ENCODE measurements around the gene EDDM13. TPM values are rescaled to one million over a fixed set of nuclear protein-coding genes. Genes with fewer than 3 reads are reported as not detected.
"Not testable (repeated sequence)": the region's sequence is repeated elsewhere in the genome, so short reads cannot be mapped to it uniquely, and the experiment has no call there.

Gene EDDM13
- polyA plus RNA-seq, 2 of the 4 experiments (the other 2 are of a cell fraction) = not detected

- peaks cover 8% of the 10 kb centered on the region; the same call in 1 of the 3 replicates for H3K9me3 ChIP-seq
- H3K4me2 ChIP-seq = no peak overlapping the region
- ATAC-seq = no peak
- TF ChIP-seq RCOR1 (IDR thresholded peaks at IDR 0.05; ENCODE audit: low read depth, low read length) (no peak), EHMT2 (IDR thresholded peaks at IDR 0.05; ENCODE audit: low read depth) (no peak), KDM1A (IDR thresholded peaks at IDR 0.05; ENCODE audit: low read depth) (no peak), FOSL2 (IDR thresholded peaks at IDR 0.05) (no peak), FOSL2 (CRISPR knock-in tag; IDR thresholded peaks at IDR 0.05) (no peak), EP300 (IDR thresholded peaks at IDR 0.05) (no peak)
- H3K27ac ChIP-seq = no peak overlapping the region
- FAIRE-seq = no peak
- ChIA-PET POLR2A (no interaction called here), CTCF (no interaction called here)
- DNase-seq (ENCODE audit: low read depth in 1 of 2, low spot score in 1 of 2) = no peak
- no peak overlapping the region for H3K4me3 ChIP-seq
- H3K4me1 ChIP-seq = no peaks in the 10 kb centered on the region
- 34% methylated on average over 9 of the region's 9 CpGs for WGBS (ENCODE audit: missing lambda C conversion rate)
Observed at GRCh38 chr19:56223481-56223880, 49.1 kb upstream of the EDDM13 start.

GRCh38 chr19:56245121-56245740 is 27.3 kb upstream of the EDDM13 start:
- Histone ChIP-seq H3K4me2 (no peak overlapping the region), H3K4me3 (no peak overlapping the region), H3K27ac (no peak overlapping the region), H3K9me3 (peaks cover 38% of the 10 kb centered on the region; the same call in 2 of the 3 replicates), H3K4me1 (no peaks in the 10 kb centered on the region)
- ATAC-seq (no peak), FAIRE-seq (no peak), DNase-seq (ENCODE audit: low read depth in 1 of 2, low spot score in 1 of 2) (no peak)
- 67% methylated on average over 7 of the region's 7 CpGs for WGBS (ENCODE audit: missing lambda C conversion rate)
- TF ChIP-seq CHD4 (IDR thresholded peaks at IDR 0.05; ENCODE audit: borderline replicate concordance) = no peak
- no peak for TF ChIP-seq POLR2AphosphoS2 (conservative IDR thresholded peaks at IDR 0.05; ENCODE audit: low read length)
- no peak for TF ChIP-seq EP300 (IDR thresholded peaks at IDR 0.05)
- TF ChIP-seq MAFK (IDR thresholded peaks at IDR 0.05; ENCODE audit: partially characterized antibody) = no peak
- no peak for TF ChIP-seq E2F6 (IDR thresholded peaks at IDR 0.05; ENCODE audit: borderline replicate concordance, low read depth)
- no peak for TF ChIP-seq CBX2 (IDR thresholded peaks at IDR 0.05; ENCODE audit: borderline replicate concordance, low read depth)
- TF ChIP-seq NFE2L2 (conservative IDR thresholded peaks at IDR 0.05; ENCODE audit: low read length) = no peak
- no peak for TF ChIP-seq RARB (CRISPR knock-in tag; IDR thresholded peaks at IDR 0.05)
- TF ChIP-seq FOSB (CRISPR knock-in tag; IDR thresholded peaks at IDR 0.05) = no peak
- CTCF ChIA-PET = interaction anchor here (2.2 kb wide), 1 partner anchor 8 kb away, joined by 8 read pairs; no protein-coding TSS in a partner anchor
- POLR2A ChIA-PET = no interaction called here

- WGBS (ENCODE audit: missing lambda C conversion rate) = 41% methylated on average over 4 of the region's 4 CpGs
- H3K4me1 ChIP-seq; POLR2A ChIA-PET; FAIRE-seq; ATAC-seq; CTCF ChIA-PET; H3K27ac ChIP-seq; H3K4me3 ChIP-seq; H3K4me2 ChIP-seq; DNase-seq (ENCODE audit: low read depth in 1 of 2, low spot score in 1 of 2): not testable (repeated sequence)
- peaks cover 36% of the 10 kb centered on the region; the same call in 2 of the 3 replicates for H3K9me3 ChIP-seq
Observed at GRCh38 chr19:56245764-56246163, 26.8 kb upstream of the EDDM13 start.

- DNase-seq (ENCODE audit: low read depth in 1 of 2, low spot score in 1 of 2); H3K4me2 ChIP-seq; ATAC-seq; POLR2A ChIA-PET; H3K27ac ChIP-seq; H3K4me3 ChIP-seq; FAIRE-seq; H3K4me1 ChIP-seq: not testable (repeated sequence)
- CTCF ChIA-PET = interaction anchor here (1.2 to 1.7 kb wide), 3 partner anchors 11 to 84 kb away, joined by 3 to 6 read pairs (median 4); no protein-coding TSS in a partner anchor
- 67% methylated on average over 8 of the region's 8 CpGs for WGBS (ENCODE audit: missing lambda C conversion rate)
- peaks cover 33% of the 10 kb centered on the region for H3K9me3 ChIP-seq
Observed at GRCh38 chr19:56248736-56249338, 23.7 kb upstream of the EDDM13 start.

All from A549 (cell line).